GM19023 (cell line): ENCODE results near the gene DMAC1.
A peak's percentile ranks its signal among the peaks of the same experiment; 100 is the strongest.

ENCODE experiments used
- ATAC-seq: cut with Tn5 transposase; IDR thresholded peaks from one replicate; pipeline ENCODE4 v1.9.1; 2021; ENCODE audit warnings: mild to moderate bottlenecking, moderate library complexity; ENCODE audit not compliant: unreplicated experiment

The DMAC1 gene, protein sequence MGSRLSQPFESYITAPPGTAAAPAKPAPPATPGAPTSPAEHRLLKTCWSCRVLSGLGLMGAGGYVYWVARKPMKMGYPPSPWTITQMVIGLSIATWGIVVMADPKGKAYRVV

DNA sequence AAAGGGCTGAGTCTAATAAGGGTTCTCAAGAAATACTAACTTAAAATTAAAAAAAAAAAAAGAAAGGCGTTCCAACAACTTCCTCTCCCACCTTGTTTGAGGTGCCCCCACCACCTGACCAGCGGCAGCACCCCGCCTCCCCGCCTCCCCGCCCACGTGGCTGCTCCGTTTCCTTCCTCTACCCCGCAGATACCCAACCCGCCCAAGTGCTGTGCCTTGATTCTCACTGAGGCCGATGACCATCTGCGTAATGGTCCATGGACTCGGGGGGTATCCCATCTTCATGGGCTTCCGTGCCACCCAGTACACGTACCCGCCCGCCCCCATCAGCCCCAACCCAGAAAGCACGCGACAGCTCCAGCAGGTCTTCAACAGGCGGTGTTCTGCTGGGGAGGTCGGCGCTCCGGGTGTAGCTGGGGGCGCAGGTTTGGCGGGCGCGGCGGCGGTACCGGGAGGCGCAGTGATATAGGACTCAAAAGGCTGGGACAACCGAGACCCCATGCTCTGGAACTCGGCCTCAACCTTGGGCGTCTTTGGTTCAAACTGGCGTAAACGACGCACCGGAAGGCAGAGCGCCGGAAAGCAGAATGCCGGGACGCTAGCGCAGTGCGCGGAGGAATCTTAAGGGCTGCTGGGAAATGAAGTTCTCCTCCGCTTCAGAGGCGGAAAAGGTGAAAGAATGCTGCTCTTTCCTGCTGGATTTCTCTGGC is at the start of gene DMAC1:
Gene DMAC1 (minus strand): TSS at position 545 of the 710 bp plus-strand sequence. CDS start 44 bp downstream, at position 501.
- ATAC-seq, result peak; percentile 94

DNA sequence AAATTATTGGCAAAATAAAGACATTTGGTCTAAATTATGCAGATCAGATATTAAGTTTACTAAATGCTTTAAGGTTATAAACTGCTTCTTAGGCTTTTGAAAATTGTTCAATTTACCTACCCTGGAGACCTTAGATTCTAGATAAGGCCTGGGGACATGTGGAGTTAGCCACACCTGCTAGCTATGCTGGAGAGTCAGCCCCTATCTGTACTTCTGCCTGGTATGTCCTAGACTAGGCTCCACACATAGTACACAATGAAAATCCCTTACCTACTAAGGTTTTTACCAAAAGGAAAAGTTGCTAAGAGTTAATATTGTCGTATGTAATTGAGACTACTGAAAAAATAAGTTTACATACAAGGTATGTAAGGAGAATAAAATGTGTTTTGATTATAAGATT is 49.8 kb upstream of the DMAC1 start:
- ATAC-seq, result no peak

DNA sequence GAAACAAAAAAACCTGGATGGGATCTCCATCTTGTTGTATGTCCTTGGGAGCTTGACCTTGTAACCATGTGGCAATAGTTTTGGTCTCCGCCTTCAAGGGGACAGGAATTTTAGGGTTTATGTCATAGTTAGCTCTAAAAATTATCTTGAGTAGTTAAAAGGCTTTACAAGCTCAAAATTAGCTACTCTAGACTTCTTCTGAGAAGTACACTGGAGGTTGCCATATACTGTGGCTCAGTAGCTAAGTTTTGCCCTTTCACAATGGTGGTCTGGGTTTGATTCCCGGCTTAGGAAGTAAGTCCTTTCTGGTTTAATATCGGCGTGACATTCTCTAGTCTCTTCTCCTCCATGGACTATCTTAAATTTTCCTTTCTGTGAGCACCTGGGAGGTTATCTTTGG is 48.9 kb upstream of the DMAC1 start:
- ATAC-seq, result no peak

DNA sequence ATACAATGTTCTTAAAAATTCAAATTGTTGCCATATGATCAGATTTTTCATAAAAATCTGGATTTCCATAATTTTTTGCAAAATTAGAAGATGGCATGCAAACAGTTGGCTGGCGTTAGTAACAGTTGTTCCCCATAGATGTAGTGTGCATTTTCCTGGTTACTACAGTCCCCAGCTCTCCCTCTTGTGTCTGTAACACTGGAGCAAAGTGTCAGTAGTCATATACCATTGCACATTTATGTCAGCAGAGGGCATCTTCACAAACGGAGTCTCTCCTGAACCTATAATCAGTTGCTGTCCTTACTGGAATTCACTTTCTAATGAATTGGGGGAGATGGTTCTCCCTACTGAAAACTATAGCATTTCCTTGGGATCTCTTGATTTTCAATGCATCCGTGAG is 44.7 kb upstream of the DMAC1 start:
- ATAC-seq, result no peak

DNA sequence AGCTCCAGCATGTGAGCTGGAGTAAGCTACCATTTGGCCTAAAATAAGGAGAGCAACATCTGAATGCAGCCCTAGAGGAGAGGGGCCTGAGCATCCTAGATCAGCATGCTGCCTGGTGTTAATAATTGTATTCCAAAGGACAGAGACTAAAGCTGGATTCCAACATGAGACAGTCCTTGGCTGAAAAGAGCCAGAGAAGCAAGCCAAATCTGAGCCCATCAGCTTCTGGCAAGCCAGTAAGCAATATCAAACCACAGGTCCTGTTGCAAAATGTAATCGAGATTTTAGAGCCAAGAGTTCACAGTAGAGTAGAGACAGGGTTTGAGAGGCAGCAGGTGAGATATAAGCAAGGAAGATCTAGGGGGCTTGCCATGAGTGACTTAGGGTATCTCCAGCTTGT is 42.3 kb upstream of the DMAC1 start:
- no peak for ATAC-seq

DNA sequence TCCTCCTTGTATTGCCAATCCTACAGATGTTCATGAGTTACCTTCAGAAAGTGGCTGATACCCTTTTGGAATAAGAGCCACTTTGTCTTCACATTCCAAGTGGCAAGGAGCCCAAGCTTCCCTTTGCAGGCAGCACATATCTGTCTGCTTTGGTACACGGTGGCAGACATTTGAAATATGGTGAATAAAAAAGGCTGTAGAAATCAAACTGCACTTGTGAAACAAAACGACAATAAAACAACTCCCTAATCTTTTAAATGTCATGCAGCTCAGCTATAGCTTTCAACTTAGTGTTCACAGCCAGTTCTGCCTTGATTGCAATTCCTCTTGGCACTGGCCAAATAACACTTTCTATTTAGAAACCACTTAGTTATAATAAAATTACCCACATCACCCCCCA is 35.0 kb upstream of the DMAC1 start:
- no peak for ATAC-seq

DNA sequence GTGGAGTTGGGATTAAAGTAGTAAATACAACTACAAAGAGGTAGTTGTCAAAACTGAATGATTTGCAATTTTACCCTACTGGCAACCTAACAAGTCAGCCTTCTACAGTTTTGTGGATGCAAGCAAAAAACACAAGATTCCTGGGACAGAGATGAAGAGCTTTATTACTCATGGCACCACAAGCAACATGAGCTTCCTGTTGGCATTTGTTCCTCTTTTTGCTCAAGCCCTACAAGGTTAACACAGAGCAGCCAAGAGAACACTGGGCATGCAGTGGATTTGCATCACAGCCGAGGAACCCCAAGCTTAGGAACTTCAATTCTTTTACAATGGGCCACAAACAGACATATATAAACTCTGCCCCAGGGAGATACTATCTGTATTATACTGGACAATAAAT is 28.8 kb upstream of the DMAC1 start:
- no peak for ATAC-seq

DNA sequence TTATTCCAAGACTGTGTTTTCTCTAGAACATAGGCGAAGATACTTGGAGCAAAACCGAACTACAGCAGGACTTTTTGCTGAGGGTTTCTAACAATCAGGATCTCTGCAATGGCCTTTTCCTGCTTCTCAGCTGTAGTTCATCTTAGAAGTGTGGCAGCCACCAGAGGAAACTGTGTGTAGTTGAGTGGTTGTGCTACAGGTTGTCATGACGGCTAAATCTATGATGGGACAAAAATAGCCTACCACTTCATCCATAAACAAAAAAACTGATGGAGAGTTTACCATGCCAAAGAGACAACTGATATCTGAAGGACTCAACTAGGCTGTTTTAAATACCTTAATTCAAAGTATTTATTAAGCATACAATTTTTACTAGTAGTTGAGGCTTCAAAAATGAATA is 28.2 kb upstream of the DMAC1 start:
- no peak for ATAC-seq

DNA sequence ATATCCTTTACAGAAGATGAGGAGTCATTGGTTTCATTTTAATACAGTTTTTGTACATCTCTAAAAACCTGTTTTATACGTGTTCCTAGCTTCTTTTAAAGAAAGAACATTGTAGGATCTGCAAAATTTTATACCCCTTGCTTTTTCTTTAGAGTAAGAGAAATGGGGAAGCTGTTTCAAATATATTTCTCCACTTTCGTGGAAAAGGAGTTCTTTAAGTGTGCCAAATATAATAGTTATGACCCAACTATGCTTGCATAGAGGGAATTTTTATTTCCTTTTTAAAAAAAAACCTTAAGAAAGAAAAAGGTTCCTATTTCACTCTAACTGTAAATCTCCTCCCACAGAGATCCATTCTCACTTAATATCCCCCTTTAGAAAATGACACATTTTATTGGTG is 27.5 kb upstream of the DMAC1 start:
- no peak for ATAC-seq

DNA sequence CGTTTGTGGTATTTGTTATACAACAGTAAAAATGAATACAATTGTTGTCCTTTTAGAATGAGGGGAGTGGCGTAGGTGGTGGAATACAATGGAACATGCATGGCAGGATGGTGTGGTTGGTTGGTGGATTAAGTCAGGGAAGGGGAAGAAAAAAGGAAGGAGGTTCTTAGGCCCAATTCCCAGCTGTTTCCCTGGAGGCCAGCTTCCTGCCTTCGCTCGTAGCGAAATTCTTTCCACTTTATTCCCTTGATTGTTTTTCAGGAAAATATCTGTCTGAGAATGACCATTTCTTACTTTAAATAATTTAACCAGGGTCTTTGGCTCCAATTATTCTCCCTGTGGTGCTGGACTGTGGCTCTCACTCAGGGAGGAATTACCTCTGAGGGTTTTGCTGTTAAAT is 24.1 kb upstream of the DMAC1 start:
- no peak for ATAC-seq

DNA sequence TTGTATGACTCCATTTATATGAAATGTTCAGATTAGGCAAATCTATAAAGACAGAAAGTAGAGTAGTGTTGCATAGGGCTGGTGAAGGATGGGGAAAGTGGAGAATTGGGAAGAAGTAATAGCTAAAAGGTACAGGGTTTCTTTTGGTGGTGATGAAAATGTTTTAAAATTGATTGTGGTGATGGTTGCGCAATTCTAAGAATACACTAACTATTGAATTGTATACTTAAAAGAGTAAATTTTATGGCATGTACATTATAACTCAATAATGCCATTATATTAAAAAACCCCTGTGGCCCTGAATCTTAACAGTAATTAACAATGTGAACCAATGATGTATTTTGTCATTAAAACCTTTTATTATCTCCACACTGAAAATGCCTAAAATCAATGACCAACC is 20.4 kb upstream of the DMAC1 start:
- no peak for ATAC-seq

DNA sequence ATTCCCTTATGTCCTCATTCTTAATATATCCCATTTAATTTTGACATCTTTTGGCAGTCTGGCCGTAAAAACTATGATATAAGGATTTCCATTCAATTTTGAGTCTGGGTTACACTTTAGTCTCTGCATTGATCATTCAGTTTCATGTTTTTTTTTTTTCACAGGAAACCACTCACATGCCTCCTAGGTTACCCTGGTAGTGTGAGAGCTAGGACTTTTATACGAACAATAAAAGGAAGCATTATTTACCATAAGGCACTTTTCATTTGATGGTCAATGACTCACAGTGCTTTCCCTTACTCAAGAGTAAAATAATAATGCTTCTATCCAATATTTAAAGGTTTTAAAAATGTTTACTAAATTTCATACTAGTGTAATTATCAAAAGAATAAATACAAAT is 16.4 kb upstream of the DMAC1 start:
- no peak for ATAC-seq

DNA sequence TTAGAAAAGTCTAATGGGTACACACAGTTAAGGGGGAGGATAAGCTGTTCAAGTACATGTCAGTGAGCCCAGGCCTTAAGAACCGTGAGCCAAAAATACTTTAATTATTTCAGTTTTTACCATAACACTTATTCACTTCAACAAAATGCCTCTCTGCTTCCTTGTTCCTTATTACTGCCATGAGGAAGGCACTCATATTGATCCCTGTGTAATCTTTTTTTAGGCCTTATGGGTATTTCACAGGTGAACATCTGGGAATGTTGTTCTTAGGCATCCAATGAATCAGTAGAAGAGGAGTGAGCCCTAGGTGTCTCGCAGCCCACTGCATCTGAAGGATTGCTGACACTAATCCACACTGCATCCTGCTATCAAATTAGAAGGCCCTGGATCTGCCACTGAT is 13.5 kb upstream of the DMAC1 start:
- no peak for ATAC-seq

DNA sequence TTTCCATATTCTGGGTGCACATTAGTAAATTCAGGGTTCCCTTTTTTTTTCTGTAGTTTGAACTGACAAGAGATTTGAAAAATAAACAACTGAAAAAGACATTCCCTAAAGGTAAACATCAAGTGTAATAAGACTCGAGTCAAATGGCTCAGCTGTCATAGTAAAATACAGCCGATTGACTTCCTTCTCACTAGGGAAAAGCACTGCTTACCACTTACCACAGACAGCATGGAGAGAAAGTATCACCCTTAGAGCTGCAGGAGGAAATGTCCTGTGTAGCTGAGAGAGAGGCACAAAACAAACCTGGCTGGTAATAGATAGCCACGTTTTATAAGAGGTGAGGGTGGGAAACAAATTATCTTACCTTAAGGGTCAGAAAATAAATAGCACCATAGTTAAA is 12.1 kb upstream of the DMAC1 start:
- no peak for ATAC-seq

DNA sequence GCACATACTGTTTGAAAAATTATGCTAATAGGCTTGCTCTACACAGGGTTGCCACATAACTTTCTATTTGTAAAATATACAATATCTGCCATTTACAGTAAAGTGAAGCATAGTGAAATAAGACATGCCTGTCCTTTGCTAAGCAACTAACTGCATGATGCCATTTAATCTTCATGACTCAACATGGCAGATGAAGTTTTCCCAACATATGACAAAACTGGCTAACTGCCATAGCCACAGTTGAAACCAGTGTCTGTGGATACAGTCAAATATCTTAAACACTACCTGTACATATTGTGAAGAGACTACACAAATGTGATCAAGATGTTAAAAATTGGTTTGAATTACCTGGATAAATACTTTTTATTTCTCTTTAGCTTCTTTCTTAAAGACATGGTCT is 3.1 kb upstream of the DMAC1 start:
- ATAC-seq, result no peak

DNA sequence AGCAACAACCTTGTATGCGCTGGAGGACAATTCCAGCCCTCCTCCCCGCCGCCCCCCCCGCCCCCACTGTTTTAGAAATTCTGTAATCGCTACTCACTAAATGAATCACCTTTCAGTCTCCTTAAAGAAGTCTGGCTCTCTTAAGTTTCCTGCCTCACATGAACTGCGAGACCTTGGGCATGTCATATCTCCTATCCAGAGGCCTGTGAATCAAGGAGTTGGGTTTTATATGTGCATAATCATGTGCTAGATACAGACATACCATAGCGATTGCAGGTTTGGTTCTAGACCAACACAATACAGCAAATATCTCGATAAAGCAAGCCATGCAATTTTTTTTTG is 337 bp upstream of the DMAC1 start:
- ATAC-seq, result peak; percentile 15

DNA sequence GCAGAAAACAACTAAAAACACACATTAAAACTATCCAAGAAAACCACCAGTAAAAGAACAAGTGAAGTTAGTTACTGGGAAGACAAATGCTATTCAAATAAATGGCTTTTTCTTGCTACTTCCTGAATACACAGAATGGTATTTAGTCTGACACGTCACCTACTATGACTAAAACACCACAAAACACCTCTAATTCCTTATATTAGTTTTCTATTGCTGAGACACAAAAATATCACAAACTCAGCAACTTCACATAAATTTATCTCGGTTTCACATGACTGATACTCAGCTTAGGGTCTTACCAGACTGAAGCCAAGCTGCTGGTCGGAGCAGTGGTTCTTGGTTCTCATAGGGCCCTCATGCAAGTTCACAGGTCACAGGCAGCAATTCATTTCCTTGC is 5.4 kb downstream of the DMAC1 start:
- ATAC-seq, result no peak

DNA sequence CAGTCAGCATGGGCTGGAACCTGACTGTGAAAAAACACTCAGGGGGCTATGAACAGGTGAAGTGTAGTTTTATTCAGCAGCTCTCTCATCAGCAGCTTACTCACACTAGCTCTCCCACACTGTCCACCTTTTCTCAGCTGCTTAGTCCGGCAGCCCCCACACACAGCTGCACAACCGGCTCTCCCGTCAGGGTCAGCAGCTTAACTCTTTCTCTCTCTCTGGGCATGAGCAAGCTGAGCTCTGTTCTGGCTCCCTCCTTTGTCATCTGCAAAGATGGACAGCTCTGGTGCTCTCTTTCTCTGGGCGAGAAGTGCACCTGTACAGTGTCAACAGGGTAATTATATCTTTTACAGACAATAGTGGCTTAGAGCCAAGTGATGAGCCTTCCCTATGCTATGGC is 8.2 kb downstream of the DMAC1 start:
- ATAC-seq, result no peak

DNA sequence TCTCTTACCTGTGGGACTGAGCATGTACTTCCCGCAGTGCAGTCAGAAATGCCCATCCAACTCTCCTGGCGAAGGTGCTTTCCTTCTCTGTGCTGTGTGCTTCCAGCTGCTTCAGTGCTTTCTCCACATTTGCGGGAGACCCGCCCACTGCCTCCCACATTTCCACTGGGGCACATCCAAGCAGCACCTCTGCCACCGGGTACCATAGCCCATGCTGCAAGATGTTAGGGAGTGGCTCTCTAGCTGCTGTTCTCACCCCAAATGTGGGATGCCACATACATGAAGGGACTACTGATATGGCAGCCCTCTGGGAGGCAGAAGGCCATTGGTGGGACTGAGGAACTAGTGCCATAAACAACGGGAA is 8.8 kb downstream of the DMAC1 start:
- ATAC-seq, result no peak

DNA sequence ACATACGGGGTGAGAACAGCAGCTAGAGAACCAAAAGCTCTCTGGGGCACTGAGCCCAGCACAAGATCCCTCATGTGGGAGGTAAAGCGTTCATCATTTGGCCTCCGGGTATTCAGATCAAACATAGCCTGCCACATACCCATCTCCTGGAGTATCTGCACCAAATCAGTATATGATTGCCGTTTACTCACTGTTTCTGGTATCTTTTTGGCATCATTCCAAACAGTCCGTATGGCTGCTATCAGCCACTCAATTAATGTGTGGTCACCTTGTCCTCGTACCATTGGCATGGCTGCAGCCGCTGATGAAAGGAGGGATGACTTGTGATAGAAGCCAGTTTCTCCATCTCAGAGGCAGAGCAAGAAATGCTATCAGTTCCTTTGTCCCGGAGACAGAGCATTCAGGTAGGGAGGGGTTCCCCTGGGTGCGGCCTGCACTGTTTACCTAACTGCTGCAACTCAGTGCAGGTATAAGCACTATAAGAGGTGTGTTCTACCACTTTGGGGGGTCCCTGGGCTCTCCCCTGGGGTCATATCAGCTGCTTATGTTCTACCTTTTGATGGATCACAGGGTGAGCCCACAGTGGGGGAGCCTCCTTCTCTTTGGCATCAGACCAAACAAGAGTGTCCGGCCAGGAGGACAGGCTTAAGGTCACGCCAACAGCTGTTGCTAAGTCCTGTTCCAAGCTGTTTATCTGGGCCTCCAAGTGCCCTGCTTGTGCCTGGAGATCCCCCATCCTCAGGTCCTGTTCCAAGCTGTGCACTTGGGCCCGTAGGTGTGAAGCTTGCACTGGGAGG is 9.4 kb downstream of the DMAC1 start:
- no peak for ATAC-seq

DNA sequence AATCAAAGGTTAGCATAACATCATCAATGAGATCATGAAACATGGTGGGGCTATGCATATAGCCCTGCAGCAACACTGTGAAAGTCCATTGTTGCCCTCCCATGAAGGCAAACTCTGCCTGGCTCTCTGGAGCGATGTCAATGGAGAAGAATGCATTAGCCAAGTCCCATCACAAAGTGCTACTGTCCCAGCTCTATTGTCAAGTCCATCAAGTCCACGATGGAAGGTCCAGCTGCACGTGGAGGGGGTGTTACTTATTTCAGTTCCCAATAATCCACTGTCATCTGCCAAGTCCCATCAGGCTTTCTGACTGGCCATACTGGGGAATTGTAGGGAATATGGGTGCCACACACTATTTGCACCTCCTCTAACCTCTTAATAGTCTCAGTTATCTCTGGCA is 10.8 kb downstream of the DMAC1 start:
- no peak for ATAC-seq

DNA sequence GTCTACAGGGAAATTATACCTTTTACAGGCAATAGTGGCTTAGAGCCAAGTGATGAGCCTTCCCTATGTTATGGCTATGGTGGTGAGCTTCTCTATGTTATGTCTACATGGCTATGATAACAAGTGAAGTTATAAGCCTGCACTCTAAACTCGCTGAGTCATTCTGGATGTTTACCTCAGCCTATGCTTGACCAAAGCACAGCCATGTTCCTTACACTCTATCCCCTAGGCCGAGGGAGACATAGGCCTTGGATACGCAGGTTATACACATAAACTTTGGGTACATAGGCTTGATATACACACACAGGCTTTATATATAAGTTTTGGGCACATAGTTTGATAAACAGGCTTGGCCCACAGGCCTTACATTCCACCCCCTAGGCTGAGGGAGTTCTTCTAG is 13.8 kb downstream of the DMAC1 start:
- ATAC-seq, result no peak

DNA sequence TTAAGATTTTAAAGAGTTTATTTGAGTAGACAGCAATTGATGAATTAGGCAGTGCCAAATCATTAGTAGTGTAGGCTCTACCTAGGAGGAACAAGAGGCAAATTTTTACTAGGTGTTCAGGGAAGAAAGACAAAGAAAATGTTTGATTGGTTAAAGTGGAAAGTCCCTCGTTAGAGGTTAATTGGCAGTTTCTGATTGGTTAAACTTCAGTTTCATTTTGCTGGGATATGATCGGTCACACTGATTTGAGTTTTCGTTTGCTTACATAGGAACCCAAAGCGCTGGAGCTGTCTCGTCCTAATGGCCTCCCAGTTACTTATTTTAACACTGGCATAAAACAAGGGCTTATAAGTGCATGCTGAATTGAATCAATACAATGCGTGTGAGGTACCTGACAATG is 15.1 kb downstream of the DMAC1 start:
- no peak for ATAC-seq
